HG03432 (cell line): ENCODE results near the gene GLIS2.

ENCODE experiments used
- ATAC-seq: cut with Tn5 transposase; IDR thresholded peaks from one replicate; pipeline ENCODE4 v1.9.1; 2021; ENCODE audit warnings: mild to moderate bottlenecking, moderate library complexity; ENCODE audit not compliant: unreplicated experiment

The GLIS2 gene

GRCh38 chr16:4381072-4381934 lies 65.4 kb downstream of the GLIS2 start:
- ATAC-seq, result no peak

GRCh38 chr16:4381935-4382794 lies 66.3 kb downstream of the GLIS2 start:
- no peak for ATAC-seq

DNA sequence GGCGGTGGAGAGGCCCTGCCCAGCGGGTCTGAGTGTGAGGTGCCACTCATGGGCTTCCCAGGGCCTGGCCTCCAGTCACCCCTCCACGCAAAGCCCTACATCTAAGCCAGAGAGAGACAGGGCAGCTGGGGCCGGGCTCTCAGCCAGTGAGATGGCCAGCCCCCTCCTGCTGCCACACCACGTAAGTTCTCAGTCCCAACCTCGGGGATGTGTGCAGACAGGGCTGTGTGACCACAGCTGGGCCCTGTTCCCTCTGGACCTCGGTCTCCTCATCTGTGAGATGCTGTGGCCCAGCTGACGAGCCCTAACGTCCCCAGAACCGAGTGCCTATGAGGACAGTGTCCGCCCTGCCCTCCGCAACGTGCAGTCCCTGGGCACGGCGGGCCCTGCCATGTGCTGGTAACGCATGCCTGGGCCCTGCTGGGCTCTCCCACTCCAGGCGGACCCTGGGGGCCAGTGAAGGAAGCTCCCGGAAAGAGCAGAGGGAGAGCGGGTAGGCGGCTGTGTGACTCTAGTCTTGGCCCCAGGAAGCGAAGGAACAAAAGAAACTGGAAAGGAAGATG lies 67.0 kb downstream of the GLIS2 start:
- no peak for ATAC-seq

- no peak for ATAC-seq
These were observed 68.0 kb downstream of the GLIS2 start for GRCh38 chr16:4383591-4384444.

- ATAC-seq, result no peak
These were observed 68.7 kb downstream of the GLIS2 start for GRCh38 chr16:4384509-4384942.

DNA sequence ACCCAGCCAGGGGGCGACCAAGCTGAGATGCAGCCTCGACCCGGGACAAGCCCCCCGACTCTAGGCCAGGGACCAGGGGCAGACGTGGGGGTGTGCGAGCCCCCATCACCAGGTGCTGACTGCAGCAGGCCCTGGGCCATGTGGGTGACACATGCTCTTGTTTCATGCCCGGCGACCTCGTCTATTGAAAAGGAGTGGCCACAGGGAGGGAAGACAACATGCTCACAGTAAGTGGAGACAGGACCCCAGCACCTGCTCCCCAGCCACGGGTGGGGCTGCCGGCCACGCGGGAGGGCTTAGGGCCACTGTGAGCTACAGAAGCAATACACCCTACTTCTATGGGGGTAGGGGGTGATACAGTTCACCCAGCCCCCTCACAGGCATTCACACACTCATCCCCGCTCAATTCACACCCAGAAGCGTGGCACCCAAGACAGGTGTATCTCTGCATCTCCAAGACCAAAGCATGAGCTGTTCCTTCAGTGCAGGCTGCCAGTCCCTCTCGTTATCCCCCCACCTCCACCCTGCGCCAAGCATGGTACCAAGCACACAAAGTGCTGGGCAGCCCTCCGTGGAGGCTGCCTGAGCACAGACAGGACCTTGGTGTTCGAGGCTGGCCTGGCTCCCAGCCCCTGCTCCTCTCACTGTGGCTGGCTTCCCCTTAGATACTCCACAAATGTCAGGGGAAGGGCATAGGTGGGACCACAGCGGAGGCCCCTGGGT lies 69.4 kb downstream of the GLIS2 start:
- no peak for ATAC-seq

GRCh38 chr16:4385789-4386450 lies 70.1 kb downstream of the GLIS2 start:
- ATAC-seq, result no peak

DNA sequence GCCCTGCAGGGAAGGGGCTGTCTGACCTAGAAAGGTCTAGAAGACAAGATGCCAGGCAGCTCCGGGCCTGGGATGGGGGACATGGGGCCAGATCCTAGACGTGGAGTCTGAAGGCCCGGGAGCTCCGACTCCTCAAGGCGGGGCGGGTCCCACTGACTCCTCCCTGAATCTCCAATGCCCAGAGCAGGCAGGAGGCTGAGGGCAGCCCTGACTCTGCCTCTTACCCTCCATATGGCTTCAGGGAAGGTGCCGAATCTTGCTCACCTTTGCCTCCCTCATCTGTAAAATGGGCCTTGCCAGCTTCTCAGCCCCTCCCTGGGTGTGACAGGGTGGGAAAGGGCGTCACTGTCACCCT lies 70.6 kb downstream of the GLIS2 start:
- ATAC-seq, result no peak

DNA sequence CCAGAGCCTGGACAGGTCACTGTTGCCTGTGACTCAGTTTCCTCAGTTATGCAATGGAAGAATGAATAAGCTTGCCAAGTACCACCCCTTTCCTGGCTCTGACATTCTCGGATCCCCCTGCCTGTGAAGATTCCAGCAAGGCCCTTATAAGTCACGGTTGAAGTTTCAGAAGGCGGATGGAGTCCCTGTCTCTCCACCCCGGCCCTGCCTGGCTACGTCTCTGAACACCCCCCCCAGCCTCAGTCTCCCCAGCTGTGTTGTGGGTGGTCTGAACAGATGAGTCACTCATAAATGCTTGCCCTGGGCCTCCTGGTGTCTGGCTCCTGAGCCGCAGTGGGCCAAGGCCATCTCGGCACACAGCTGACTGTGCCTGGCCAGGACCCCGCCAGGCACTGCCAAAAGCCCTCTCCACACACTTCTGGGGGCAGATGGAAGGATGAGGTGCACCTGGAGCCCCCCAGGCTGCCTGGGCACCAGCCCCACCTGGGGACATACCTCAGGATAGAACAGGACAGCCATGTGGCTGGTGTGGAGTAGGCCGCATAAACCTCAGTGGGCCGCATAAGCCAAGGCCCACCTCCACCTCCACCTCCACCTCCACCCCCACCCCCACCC lies 71.2 kb downstream of the GLIS2 start:
- no peak for ATAC-seq

GRCh38 chr16:4387781-4388180 lies 71.9 kb downstream of the GLIS2 start:
- no peak for ATAC-seq

GRCh38 chr16:4388271-4389021 lies 72.6 kb downstream of the GLIS2 start:
- no peak for ATAC-seq
